ENCODE results near the gene TLE5. TPM values are rescaled to one million over a fixed set of nuclear protein-coding genes. Genes with fewer than 3 reads are reported as not detected.

TLE5 gene
- total RNA-seq, 1 donor from 2014 or later = 98.1 TPM

DNA sequence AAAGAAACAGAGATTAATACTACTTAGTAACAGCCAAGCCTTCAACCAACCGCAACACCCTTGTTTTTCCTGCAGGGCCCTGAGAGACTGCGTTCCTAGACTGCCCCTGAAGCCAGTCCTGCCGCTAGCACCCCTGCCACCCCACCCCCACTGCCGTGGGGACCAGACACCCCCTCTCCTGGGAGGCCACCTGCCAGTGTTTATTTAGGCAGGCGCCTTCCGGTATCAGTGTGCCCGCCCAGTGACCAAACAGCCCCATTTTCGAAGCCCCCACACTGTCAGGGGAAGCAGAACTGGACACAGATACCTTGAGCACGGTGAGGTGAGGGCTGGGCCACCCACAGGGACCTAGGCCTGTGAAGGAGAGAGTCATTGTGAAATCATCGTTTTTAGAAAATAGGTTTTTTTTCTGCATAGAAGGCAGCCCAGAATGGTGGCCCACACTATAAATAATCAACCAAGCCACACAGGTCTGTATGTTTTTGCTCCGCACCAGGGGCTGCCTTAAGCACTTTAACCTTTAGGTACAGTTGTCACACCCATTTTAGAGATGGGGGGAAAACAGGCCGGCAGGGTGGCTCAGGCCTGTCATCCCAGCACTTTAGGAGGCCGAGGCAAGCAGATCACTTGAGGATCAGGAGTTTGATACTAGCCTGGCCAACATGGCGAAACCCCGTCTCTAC is 3.5 kb upstream of the TLE5 start:
- no peaks in the 10 kb centered on the region for H3K9me3 ChIP-seq (ENCODE audit: control insufficient read depth in 3 of 3, low read length in 3 of 3)
- no peak overlapping the region for H3K9ac ChIP-seq (ENCODE audit: low read depth in 1 of 3, low read length in 3 of 3)
- H3K27me3 ChIP-seq (ENCODE audit: control insufficient read depth in 3 of 3, insufficient read depth in 3 of 3, low read length in 3 of 3) = no peaks in the 10 kb centered on the region
- no peak overlapping the region for H3K4me3 ChIP-seq (ENCODE audit: low read length in 3 of 3)
- peaks cover 4 to 15% (median 10%) of the 10 kb centered on the region in 3 donors for H3K4me1 ChIP-seq (ENCODE audit: control insufficient read depth in 3 of 3, insufficient read depth in 3 of 3, low read length in 3 of 3)
- no peak overlapping the region for H3K27ac ChIP-seq (ENCODE audit: low read depth, low read length)
- no peaks in the 10 kb centered on the region for H3K36me3 ChIP-seq (ENCODE audit: control insufficient read depth in 3 of 3, insufficient read depth in 3 of 3, low read length in 3 of 3)

DNA sequence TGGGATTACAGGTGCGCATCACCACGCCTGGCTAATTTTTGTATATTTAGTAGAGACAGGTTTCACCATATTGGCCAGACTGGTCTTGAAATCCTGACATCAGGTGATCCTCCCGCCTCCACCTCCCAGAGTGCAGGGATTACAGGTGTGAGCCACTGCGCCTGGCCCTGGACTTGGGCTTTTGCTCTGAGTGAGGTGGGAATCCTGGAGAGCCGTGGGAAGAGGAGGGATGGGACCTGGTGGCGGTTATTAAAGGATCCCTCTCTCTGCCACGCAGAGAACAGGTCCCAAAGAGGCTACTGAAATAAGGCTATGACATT is 1.7 kb upstream of the TLE5 start:
- no peak overlapping the region for H3K4me3 ChIP-seq (ENCODE audit: low read length in 3 of 3)
- no peak overlapping the region for H3K27ac ChIP-seq (ENCODE audit: low read depth, low read length)
- no peak overlapping the region for H3K9ac ChIP-seq (ENCODE audit: low read depth in 1 of 3, low read length in 3 of 3)
- peaks cover 7 to 8% (median 7%) of the 10 kb centered on the region in 3 donors for H3K36me3 ChIP-seq (ENCODE audit: control insufficient read depth in 3 of 3, insufficient read depth in 3 of 3, low read length in 3 of 3)
- no peaks in the 10 kb centered on the region for H3K27me3 ChIP-seq (ENCODE audit: control insufficient read depth in 3 of 3, insufficient read depth in 3 of 3, low read length in 3 of 3)
- H3K4me1 ChIP-seq (ENCODE audit: control insufficient read depth in 3 of 3, insufficient read depth in 3 of 3, low read length in 3 of 3) = peaks cover 4 to 28% (median 18%) of the 10 kb centered on the region in 3 donors
- H3K9me3 ChIP-seq (ENCODE audit: control insufficient read depth in 3 of 3, low read length in 3 of 3) = no peaks in the 10 kb centered on the region

DNA sequence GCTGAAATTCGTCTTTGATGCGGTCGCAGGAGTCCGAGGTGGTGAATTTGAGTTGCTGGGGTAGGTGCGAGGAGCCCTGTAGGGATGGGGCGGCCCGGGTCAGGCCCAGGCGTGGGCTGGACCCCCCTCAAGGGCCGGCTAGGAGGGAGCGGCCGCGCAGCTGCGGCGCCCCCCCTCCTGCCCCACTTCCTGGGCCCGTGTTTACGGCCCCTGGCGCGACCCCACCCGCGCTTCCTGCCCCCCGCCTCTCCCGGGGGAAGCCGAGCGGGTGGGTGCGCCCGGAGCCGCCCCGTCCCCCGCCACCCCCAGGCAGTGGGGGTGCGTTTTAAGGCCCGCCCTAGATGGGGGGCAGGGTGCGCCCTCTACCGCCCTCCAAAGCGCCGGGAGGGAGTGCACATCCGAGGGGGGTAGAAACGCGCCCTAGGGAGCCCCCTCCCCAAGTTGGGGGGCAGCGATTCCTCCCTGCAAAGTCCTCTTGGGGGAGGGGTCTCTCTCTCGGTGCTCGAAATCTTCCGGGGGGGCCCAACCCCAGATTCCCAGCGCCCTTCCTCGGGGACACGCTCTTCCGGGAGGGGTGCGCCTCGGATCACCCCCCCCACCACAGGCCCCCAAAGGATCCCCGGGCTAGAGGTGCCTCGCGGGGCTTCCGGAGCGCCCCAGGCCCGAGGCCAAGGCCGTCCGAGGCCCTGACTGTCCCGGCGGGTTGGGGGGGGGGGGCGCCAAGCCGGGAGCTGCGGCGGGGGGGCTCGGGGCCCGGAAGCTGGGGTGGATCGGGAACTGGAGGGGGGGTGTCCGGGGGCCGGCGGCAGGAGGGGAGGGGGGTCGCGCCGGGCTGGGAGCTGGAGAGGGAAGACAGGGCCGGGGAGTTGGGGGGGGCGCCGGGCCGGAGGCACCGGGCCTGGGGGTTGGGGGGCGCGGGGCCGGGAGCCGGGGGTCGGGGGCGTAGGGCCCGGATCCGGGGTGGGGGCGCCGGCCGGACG is 823 bp downstream of the TLE5 start:
- H3K36me3 ChIP-seq (ENCODE audit: control insufficient read depth in 3 of 3, insufficient read depth in 3 of 3, low read length in 3 of 3) = peaks cover 17 to 19% (median 18%) of the 10 kb centered on the region in 3 donors
- no peaks in the 10 kb centered on the region for H3K27me3 ChIP-seq (ENCODE audit: control insufficient read depth in 3 of 3, insufficient read depth in 3 of 3, low read length in 3 of 3)
- H3K4me1 ChIP-seq (ENCODE audit: control insufficient read depth in 3 of 3, insufficient read depth in 3 of 3, low read length in 3 of 3) = peaks cover 25 to 49% (median 40%) of the 10 kb centered on the region in 3 donors
- H3K9ac ChIP-seq (ENCODE audit: low read depth in 1 of 3, low read length in 3 of 3) = peak overlapping the region; percentile 79 to 85 (median 82)
- peak overlapping the region; percentile 81 for H3K27ac ChIP-seq (ENCODE audit: low read depth, low read length)
- no peaks in the 10 kb centered on the region for H3K9me3 ChIP-seq (ENCODE audit: control insufficient read depth in 3 of 3, low read length in 3 of 3)
- peak overlapping the region; percentile 66 to 78 (median 74) for H3K4me3 ChIP-seq (ENCODE audit: low read length in 3 of 3)

GRCh38 chr19:3060857-3061181 is 1.5 kb downstream of the TLE5 start:
- Histone ChIP-seq H3K4me3 (ENCODE audit: low read length in 3 of 3) (peak overlapping the region; percentile 48 to 78 (median 74)), H3K27ac (ENCODE audit: low read depth, low read length) (peak overlapping the region; percentile 81), H3K36me3 (ENCODE audit: control insufficient read depth in 3 of 3, insufficient read depth in 3 of 3, low read length in 3 of 3) (peaks cover 18 to 21% (median 19%) of the 10 kb centered on the region in 3 donors), H3K9ac (ENCODE audit: low read depth in 1 of 3, low read length in 3 of 3) (peak overlapping the region in 2 of 3 donors; percentile 82 to 85), H3K27me3 (ENCODE audit: control insufficient read depth in 3 of 3, insufficient read depth in 3 of 3, low read length in 3 of 3) (no peaks in the 10 kb centered on the region), H3K9me3 (ENCODE audit: control insufficient read depth in 3 of 3, low read length in 3 of 3) (no peaks in the 10 kb centered on the region), H3K4me1 (ENCODE audit: control insufficient read depth in 3 of 3, insufficient read depth in 3 of 3, low read length in 3 of 3) (peaks cover 25 to 52% (median 44%) of the 10 kb centered on the region in 3 donors)

GRCh38 chr19:3059653-3060052 is 2.6 kb downstream of the TLE5 start:
- H3K27me3 ChIP-seq (ENCODE audit: control insufficient read depth in 3 of 3, insufficient read depth in 3 of 3, low read length in 3 of 3) = no peaks in the 10 kb centered on the region
- H3K9me3 ChIP-seq (ENCODE audit: control insufficient read depth in 3 of 3, low read length in 3 of 3) = no peaks in the 10 kb centered on the region
- H3K4me3 ChIP-seq (ENCODE audit: low read length in 3 of 3) = peak overlapping the region in 1 of 3 donors; percentile 29
- H3K36me3 ChIP-seq (ENCODE audit: control insufficient read depth in 3 of 3, insufficient read depth in 3 of 3, low read length in 3 of 3) = peaks cover 29 to 31% (median 29%) of the 10 kb centered on the region in 3 donors
- H3K27ac ChIP-seq (ENCODE audit: low read depth, low read length) = no peak overlapping the region
- no peak overlapping the region for H3K9ac ChIP-seq (ENCODE audit: low read depth in 1 of 3, low read length in 3 of 3)
- H3K4me1 ChIP-seq (ENCODE audit: control insufficient read depth in 3 of 3, insufficient read depth in 3 of 3, low read length in 3 of 3) = peaks cover 29 to 64% (median 54%) of the 10 kb centered on the region in 3 donors

- Histone ChIP-seq H3K4me3 (ENCODE audit: low read length in 3 of 3) (no peak overlapping the region), H3K9ac (ENCODE audit: low read depth in 1 of 3, low read length in 3 of 3) (peak overlapping the region; percentile 4 to 68 (median 11)), H3K4me1 (ENCODE audit: control insufficient read depth in 3 of 3, insufficient read depth in 3 of 3, low read length in 3 of 3) (peaks cover 31 to 67% (median 54%) of the 10 kb centered on the region in 3 donors), H3K36me3 (ENCODE audit: control insufficient read depth in 3 of 3, insufficient read depth in 3 of 3, low read length in 3 of 3) (peaks cover 35 to 38% (median 36%) of the 10 kb centered on the region in 3 donors), H3K27me3 (ENCODE audit: control insufficient read depth in 3 of 3, insufficient read depth in 3 of 3, low read length in 3 of 3) (no peaks in the 10 kb centered on the region), H3K9me3 (ENCODE audit: control insufficient read depth in 3 of 3, low read length in 3 of 3) (no peaks in the 10 kb centered on the region), H3K27ac (ENCODE audit: low read depth, low read length) (peak overlapping the region; percentile 59)
Observed at GRCh38 chr19:3058821-3059314, 3.4 kb downstream of the TLE5 start.

DNA sequence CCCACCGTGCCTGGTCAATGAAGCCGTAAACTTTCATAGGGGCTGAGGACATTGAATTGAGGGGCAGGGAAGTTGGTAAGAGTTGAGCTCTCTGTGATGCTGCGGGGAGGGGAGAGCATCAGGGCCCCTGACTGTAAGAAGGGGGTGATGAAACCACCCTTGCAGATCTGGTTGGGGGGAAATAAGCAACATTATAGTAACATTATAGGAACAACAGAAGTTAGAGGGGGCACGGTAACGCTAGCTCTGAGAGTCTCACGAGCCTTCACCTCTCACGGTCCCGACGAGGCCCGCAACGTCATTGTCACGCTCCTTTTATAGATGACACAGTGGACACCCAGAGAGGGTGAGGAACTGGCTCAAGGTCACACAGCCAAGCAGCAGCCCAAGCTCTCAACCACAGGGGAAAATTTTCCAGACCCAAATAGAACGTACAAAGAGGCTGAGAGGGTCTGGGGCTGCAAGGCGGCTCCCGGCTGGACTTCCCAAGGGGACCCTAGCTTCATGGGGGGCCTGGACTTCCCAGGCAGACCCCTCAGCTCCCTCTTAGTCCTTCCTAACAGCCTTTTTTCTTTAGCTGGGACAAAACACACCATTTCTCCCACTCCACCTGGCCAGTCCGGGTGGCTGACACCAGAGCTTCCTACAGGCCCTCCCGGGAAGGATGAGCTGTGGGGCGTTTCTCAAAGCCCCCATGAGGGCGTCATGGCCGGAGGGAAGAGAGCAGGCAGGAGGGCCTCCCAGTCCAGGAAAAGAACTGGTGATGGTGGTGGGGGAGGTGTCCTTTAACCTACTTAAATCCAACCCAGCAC is 4.1 kb downstream of the TLE5 start:
- no peaks in the 10 kb centered on the region for H3K27me3 ChIP-seq (ENCODE audit: control insufficient read depth in 3 of 3, insufficient read depth in 3 of 3, low read length in 3 of 3)
- H3K27ac ChIP-seq (ENCODE audit: low read depth, low read length) = peak overlapping the region; percentile 59
- peaks cover 35 to 43% (median 38%) of the 10 kb centered on the region in 3 donors for H3K36me3 ChIP-seq (ENCODE audit: control insufficient read depth in 3 of 3, insufficient read depth in 3 of 3, low read length in 3 of 3)
- peak overlapping the region in 1 of 3 donors; percentile 52 for H3K4me3 ChIP-seq (ENCODE audit: low read length in 3 of 3)
- no peaks in the 10 kb centered on the region for H3K9me3 ChIP-seq (ENCODE audit: control insufficient read depth in 3 of 3, low read length in 3 of 3)
- peak overlapping the region; percentile 11 to 68 (median 12) for H3K9ac ChIP-seq (ENCODE audit: low read depth in 1 of 3, low read length in 3 of 3)
- peaks cover 31 to 64% (median 53%) of the 10 kb centered on the region in 3 donors for H3K4me1 ChIP-seq (ENCODE audit: control insufficient read depth in 3 of 3, insufficient read depth in 3 of 3, low read length in 3 of 3)

- Histone ChIP-seq H3K27ac (ENCODE audit: low read depth, low read length) (peak overlapping the region; percentile 59), H3K36me3 (ENCODE audit: control insufficient read depth in 3 of 3, insufficient read depth in 3 of 3, low read length in 3 of 3) (peaks cover 35 to 45% (median 42%) of the 10 kb centered on the region in 3 donors), H3K4me3 (ENCODE audit: low read length in 3 of 3) (peak overlapping the region in 2 of 3 donors; percentile 12 to 52), H3K27me3 (ENCODE audit: control insufficient read depth in 3 of 3, insufficient read depth in 3 of 3, low read length in 3 of 3) (no peaks in the 10 kb centered on the region), H3K4me1 (ENCODE audit: control insufficient read depth in 3 of 3, insufficient read depth in 3 of 3, low read length in 3 of 3) (peaks cover 28 to 60% (median 47%) of the 10 kb centered on the region in 3 donors), H3K9me3 (ENCODE audit: control insufficient read depth in 3 of 3, low read length in 3 of 3) (no peaks in the 10 kb centered on the region), H3K9ac (ENCODE audit: low read depth in 1 of 3, low read length in 3 of 3) (peak overlapping the region; percentile 11 to 68 (median 12))
Observed at GRCh38 chr19:3057275-3057714, 5.0 kb downstream of the TLE5 start.

DNA sequence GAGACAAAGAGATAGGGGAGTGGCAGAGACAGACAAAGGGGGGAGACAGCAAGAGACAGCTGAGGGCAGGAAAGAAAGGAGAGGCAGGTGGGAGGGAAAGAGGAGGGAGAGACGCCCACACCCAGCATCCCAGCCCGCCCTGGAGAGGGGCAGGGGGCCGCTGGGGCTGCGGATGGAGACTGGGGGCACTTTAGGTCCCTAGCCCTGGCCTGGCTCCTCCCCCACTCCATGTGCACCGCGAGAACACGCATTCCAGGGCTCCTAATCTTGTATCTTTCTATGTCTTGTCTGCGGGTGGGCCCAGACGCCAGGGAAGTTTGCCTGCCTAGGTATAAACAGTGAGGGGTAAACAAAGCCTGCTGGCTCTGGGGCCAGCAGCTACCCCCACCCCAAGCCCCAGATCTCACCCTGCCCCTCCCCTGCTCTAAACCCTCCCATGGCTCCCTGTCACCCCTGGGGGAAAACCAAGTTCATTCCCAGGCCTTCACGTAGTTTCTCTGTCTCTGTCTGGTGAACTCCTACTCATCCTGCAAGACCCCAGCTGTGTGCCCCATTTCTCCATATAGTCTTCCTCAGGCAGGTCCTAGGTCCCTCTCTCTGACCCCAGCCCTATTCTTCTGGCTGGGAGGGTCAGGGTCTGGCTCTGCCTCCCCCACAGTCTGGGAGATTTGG is 5.7 kb downstream of the TLE5 start:
- Histone ChIP-seq H3K4me1 (ENCODE audit: control insufficient read depth in 3 of 3, insufficient read depth in 3 of 3, low read length in 3 of 3) (peaks cover 28 to 60% (median 47%) of the 10 kb centered on the region in 3 donors), H3K9me3 (ENCODE audit: control insufficient read depth in 3 of 3, low read length in 3 of 3) (no peaks in the 10 kb centered on the region), H3K4me3 (ENCODE audit: low read length in 3 of 3) (peak overlapping the region in 2 of 3 donors; percentile 12 to 22), H3K9ac (ENCODE audit: low read depth in 1 of 3, low read length in 3 of 3) (peak overlapping the region in 2 of 3 donors; percentile 20 to 68), H3K27me3 (ENCODE audit: control insufficient read depth in 3 of 3, insufficient read depth in 3 of 3, low read length in 3 of 3) (no peaks in the 10 kb centered on the region), H3K36me3 (ENCODE audit: control insufficient read depth in 3 of 3, insufficient read depth in 3 of 3, low read length in 3 of 3) (peaks cover 35 to 45% (median 42%) of the 10 kb centered on the region in 3 donors), H3K27ac (ENCODE audit: low read depth, low read length) (peak overlapping the region; percentile 59)

All from skeletal muscle tissue (tissue), 4 donors.